Activated T-helper 17 cell treated with anti-CD3 and anti-CD28 coated beads, Interleukin-2, amount 50 U/mL, for 72 hours (primary cell): ENCODE data around the gene SLC44A4. TPM values are rescaled to one million over a fixed set of nuclear protein-coding genes. Genes with fewer than 3 reads are reported as not detected.
A peak's percentile ranks its signal among the peaks of the same experiment; 100 is the strongest.
"Not testable (repeated sequence)": the region's sequence is repeated elsewhere in the genome, so short reads cannot be mapped to it uniquely, and the experiment has no call there.

Source experiments
- ATAC-seq: fragments of 150-1000 bp; cut with Tn5 transposase; replicated peaks from 2 replicates; pipeline ENCODE4 v1.10.0; 2021; ENCODE audit warnings: mild to moderate bottlenecking, moderate library complexity
- H3K27ac Mint-ChIP-seq: one replicate; pipeline ENCODE4 v1.8.0; 2022; ENCODE audit warnings: mixed read lengths
- H3K27me3 Mint-ChIP-seq: one replicate; pipeline ENCODE4 v1.8.0; 2022; ENCODE audit warnings: mixed read lengths
- H3K36me3 Mint-ChIP-seq: one replicate; pipeline ENCODE4 v1.8.0; 2022; ENCODE audit warnings: low read depth, mild to moderate bottlenecking, mixed read lengths
- H3K4me1 Mint-ChIP-seq: one replicate; pipeline ENCODE4 v1.8.0; 2022; ENCODE audit warnings: mixed read lengths
- H3K4me3 Mint-ChIP-seq: one replicate; pipeline ENCODE4 v1.8.0; 2022; ENCODE audit warnings: mild to moderate bottlenecking, mixed read lengths
- H3K9me3 Mint-ChIP-seq: one replicate; pipeline ENCODE4 v1.8.0; 2022; ENCODE audit warnings: mixed read lengths
- total RNA-seq, 2 donors: library from RNA; stranded (reverse); gene quantifications; one replicate each; pipeline ENCODE4 v1.2.3, GENCODE V29; 2022

SLC44A4 gene
- total RNA-seq, 2 donors from 2014 or later = 0.39 TPM; not detected in 1

- ATAC-seq = no peak
- H3K36me3 Mint-ChIP-seq = peaks cover 26% of the 10 kb centered on the region
- H3K4me3 Mint-ChIP-seq = peak overlapping the region; percentile 84
- H3K4me1 Mint-ChIP-seq = peaks cover 17% of the 10 kb centered on the region
- no peaks in the 10 kb centered on the region for H3K9me3 Mint-ChIP-seq
- H3K27me3 Mint-ChIP-seq = no peaks in the 10 kb centered on the region
- H3K27ac Mint-ChIP-seq = peak overlapping the region; percentile 93
Observed at GRCh38 chr6:31825553-31825952, 53.2 kb downstream of the SLC44A4 start.

GRCh38 chr6:31823592-31824196, 55.1 kb downstream of the SLC44A4 start:
- H3K27ac Mint-ChIP-seq = peak overlapping the region; percentile 95
- peak overlapping the region; percentile 100 for H3K4me3 Mint-ChIP-seq
- not testable (repeated sequence) for ATAC-seq, H3K9me3 Mint-ChIP-seq, H3K27me3 Mint-ChIP-seq
- peaks cover 18% of the 10 kb centered on the region for H3K36me3 Mint-ChIP-seq
- H3K4me1 Mint-ChIP-seq = peaks cover 22% of the 10 kb centered on the region

- peaks cover 22% of the 10 kb centered on the region for H3K4me1 Mint-ChIP-seq
- H3K4me3 Mint-ChIP-seq = peak overlapping the region; percentile 100
- H3K9me3 Mint-ChIP-seq = no peaks in the 10 kb centered on the region
- H3K27ac Mint-ChIP-seq = peak overlapping the region; percentile 95
- H3K27me3 Mint-ChIP-seq = no peaks in the 10 kb centered on the region
- ATAC-seq = peak; percentile 73
- peaks cover 26% of the 10 kb centered on the region for H3K36me3 Mint-ChIP-seq
Observed at GRCh38 chr6:31822036-31822821, 56.6 kb downstream of the SLC44A4 start.

GRCh38 chr6:31821301-31822035, 57.3 kb downstream of the SLC44A4 start:
- Mint-ChIP-seq H3K4me3 (peak overlapping the region; percentile 100), H3K36me3 (peaks cover 23% of the 10 kb centered on the region), H3K9me3 (no peaks in the 10 kb centered on the region), H3K27me3 (no peaks in the 10 kb centered on the region), H3K27ac (peak overlapping the region; percentile 95), H3K4me1 (peaks cover 22% of the 10 kb centered on the region)
- peak; percentile 38 for ATAC-seq

GRCh38 chr6:31820399-31820798, 58.4 kb downstream of the SLC44A4 start:
- H3K9me3 Mint-ChIP-seq, ATAC-seq, H3K27me3 Mint-ChIP-seq: not testable (repeated sequence)
- Mint-ChIP-seq H3K36me3 (peaks cover 27% of the 10 kb centered on the region), H3K4me1 (peaks cover 22% of the 10 kb centered on the region), H3K27ac (peak overlapping the region; percentile 95), H3K4me3 (peak overlapping the region; percentile 100)

GRCh38 chr6:31819871-31820299, 58.9 kb downstream of the SLC44A4 start:
- no peak for ATAC-seq
- no peak overlapping the region for H3K27ac Mint-ChIP-seq
- H3K9me3 Mint-ChIP-seq = no peaks in the 10 kb centered on the region
- peaks cover 29% of the 10 kb centered on the region for H3K36me3 Mint-ChIP-seq
- no peaks in the 10 kb centered on the region for H3K27me3 Mint-ChIP-seq
- H3K4me3 Mint-ChIP-seq = peak overlapping the region; percentile 100
- peaks cover 22% of the 10 kb centered on the region for H3K4me1 Mint-ChIP-seq

GRCh38 chr6:31817929-31818511, 60.8 kb downstream of the SLC44A4 start:
- H3K9me3 Mint-ChIP-seq, H3K27me3 Mint-ChIP-seq, ATAC-seq: not testable (repeated sequence)
- peaks cover 16% of the 10 kb centered on the region for H3K4me1 Mint-ChIP-seq
- H3K4me3 Mint-ChIP-seq = peak overlapping the region; percentile 100
- H3K36me3 Mint-ChIP-seq = peaks cover 33% of the 10 kb centered on the region
- H3K27ac Mint-ChIP-seq = peak overlapping the region; percentile 97

- Mint-ChIP-seq H3K36me3 (peaks cover 39% of the 10 kb centered on the region), H3K4me1 (peaks cover 17% of the 10 kb centered on the region), H3K4me3 (peak overlapping the region; percentile 100), H3K27ac (peak overlapping the region; percentile 97)
- not testable (repeated sequence) for ATAC-seq, H3K9me3 Mint-ChIP-seq, H3K27me3 Mint-ChIP-seq
Observed at GRCh38 chr6:31817133-31817928, 61.5 kb downstream of the SLC44A4 start.

GRCh38 chr6:31815025-31815838, 63.6 kb downstream of the SLC44A4 start, which contains the start of the genes HSPA1A and HSPA1L:
Gene HSPA1A (plus strand): TSS chr6:31815543. CDS start chr6:31815757, 214 bp downstream.
Gene HSPA1L (minus strand): TSS chr6:31815283. CDS start chr6:31811972, 3,311 bp downstream.
- H3K4me1 Mint-ChIP-seq = peaks cover 15% of the 10 kb centered on the region
- peaks cover 39% of the 10 kb centered on the region for H3K36me3 Mint-ChIP-seq
- no peaks in the 10 kb centered on the region for H3K9me3 Mint-ChIP-seq
- H3K4me3 Mint-ChIP-seq = peak within 1 kb of the TSS; percentile 92
- no peaks in the 10 kb centered on the region for H3K27me3 Mint-ChIP-seq
- peak within 1 kb of the TSS; percentile 99 for H3K27ac Mint-ChIP-seq
- ATAC-seq = peak; percentile 24

- H3K27ac Mint-ChIP-seq = peak overlapping the region; percentile 99
- peaks cover 10% of the 10 kb centered on the region for H3K4me1 Mint-ChIP-seq
- peak overlapping the region; percentile 92 for H3K4me3 Mint-ChIP-seq
- H3K27me3 Mint-ChIP-seq = no peaks in the 10 kb centered on the region
- H3K9me3 Mint-ChIP-seq = no peaks in the 10 kb centered on the region
- ATAC-seq = peak; percentile 34
- peaks cover 45% of the 10 kb centered on the region for H3K36me3 Mint-ChIP-seq
Observed at GRCh38 chr6:31814677-31815024, 64.1 kb downstream of the SLC44A4 start.

- H3K4me3 Mint-ChIP-seq = peak overlapping the region; percentile 92
- H3K4me1 Mint-ChIP-seq = peaks cover 10% of the 10 kb centered on the region
- H3K36me3 Mint-ChIP-seq = peaks cover 41% of the 10 kb centered on the region
- H3K9me3 Mint-ChIP-seq = no peaks in the 10 kb centered on the region
- ATAC-seq = no peak
- H3K27me3 Mint-ChIP-seq = no peaks in the 10 kb centered on the region
- peak overlapping the region; percentile 99 for H3K27ac Mint-ChIP-seq
Observed at GRCh38 chr6:31813465-31813849, 65.3 kb downstream of the SLC44A4 start.
